CD4-positive, alpha-beta T cell treated with Interferon gamma for 1 hour (primary cell): ENCODE data around the gene EPB41.
"Not testable (repeated sequence)": the region's sequence is repeated elsewhere in the genome, so short reads cannot be mapped to it uniquely, and the experiment has no call there.

ENCODE experiments used
- DNase-seq: peaks from one replicate; pipeline ENCODE4 v3.0.0-alpha.2; 2020

EPB41 gene

GRCh38 chr1:29114654-29115053 lies 200.3 kb downstream of the EPB41 start:
- DNase-seq, result no peak

- DNase-seq, result no peak
These were observed 203.0 kb downstream of the EPB41 start for GRCh38 chr1:29117381-29117780.

- DNase-seq, result no peak
These were observed 205.0 kb downstream of the EPB41 start for GRCh38 chr1:29119121-29119929.

DNA sequence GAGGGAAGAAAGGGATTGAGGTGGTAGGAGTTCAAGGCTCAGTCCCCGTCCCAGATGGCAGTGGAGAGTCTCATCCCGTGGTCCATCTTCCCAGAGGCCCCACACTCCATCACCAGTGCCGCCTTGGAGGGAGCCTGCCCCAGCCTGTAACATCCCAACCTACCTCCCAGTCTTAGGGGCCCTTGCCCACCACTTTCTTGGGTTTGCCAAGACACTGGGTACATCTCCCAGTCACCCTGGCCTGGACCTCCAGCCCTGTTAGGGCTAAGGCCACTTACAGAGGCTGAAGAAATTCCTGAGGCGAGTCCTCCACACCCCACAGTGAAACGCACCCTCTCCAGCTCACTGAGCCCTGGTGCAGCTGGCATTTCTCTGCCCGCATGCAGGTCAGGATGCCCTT lies 206.0 kb downstream of the EPB41 start:
- DNase-seq, result no peak

GRCh38 chr1:29120947-29121485 lies 206.6 kb downstream of the EPB41 start:
- DNase-seq, result peak; percentile 58

- no peak for DNase-seq
These were observed 207.2 kb downstream of the EPB41 start for GRCh38 chr1:29121516-29121935.

DNA sequence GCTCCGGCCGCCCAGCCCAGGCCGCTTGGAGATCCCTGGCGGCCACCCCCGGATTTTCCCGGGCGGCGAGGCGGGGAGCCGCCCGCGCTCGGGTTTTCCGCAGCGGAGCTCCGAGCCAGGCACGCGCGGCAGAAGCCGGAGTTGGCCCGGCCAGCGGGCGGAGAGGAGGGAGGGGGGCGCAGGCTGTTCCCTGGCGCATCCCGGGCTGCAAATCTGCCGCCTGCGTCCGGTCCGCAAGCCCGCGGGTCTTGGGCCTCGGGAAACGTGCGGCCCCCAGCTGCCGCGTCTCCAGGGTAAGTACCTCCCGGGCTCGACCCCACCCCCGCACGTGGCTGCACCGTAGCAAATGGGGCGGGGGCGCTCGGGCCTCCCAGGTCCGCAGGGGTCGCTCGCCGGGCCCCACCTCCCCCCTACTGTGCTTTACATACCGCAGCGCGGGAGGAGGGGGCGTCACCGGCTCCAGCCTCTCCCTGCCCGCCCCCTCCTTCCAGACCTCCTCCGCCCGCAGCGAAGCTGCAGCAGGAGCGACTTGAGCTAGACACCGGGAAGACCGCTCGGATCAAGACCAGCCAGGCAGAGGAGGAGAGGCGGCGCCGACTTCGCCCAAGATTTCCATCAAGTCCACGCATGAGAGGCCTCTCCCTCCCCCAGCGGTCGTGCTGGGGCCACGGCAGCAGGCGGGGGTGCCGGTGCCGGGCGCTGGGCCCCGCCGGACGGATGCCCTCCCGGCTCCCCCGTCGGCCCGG lies 207.7 kb downstream of the EPB41 start:
- no peak for DNase-seq

GRCh38 chr1:29122682-29123052 lies 208.3 kb downstream of the EPB41 start:
- DNase-seq, result no peak

GRCh38 chr1:29123053-29123886 lies 208.9 kb downstream of the EPB41 start:
- DNase-seq, result no peak

- no peak for DNase-seq
These were observed 209.6 kb downstream of the EPB41 start, which contains the start of gene TMEM200B for GRCh38 chr1:29123887-29124365. TSS of gene TMEM200B (minus strand) at chr1:29123903. CDS start at chr1:29121828, 2,075 bp downstream.

DNA sequence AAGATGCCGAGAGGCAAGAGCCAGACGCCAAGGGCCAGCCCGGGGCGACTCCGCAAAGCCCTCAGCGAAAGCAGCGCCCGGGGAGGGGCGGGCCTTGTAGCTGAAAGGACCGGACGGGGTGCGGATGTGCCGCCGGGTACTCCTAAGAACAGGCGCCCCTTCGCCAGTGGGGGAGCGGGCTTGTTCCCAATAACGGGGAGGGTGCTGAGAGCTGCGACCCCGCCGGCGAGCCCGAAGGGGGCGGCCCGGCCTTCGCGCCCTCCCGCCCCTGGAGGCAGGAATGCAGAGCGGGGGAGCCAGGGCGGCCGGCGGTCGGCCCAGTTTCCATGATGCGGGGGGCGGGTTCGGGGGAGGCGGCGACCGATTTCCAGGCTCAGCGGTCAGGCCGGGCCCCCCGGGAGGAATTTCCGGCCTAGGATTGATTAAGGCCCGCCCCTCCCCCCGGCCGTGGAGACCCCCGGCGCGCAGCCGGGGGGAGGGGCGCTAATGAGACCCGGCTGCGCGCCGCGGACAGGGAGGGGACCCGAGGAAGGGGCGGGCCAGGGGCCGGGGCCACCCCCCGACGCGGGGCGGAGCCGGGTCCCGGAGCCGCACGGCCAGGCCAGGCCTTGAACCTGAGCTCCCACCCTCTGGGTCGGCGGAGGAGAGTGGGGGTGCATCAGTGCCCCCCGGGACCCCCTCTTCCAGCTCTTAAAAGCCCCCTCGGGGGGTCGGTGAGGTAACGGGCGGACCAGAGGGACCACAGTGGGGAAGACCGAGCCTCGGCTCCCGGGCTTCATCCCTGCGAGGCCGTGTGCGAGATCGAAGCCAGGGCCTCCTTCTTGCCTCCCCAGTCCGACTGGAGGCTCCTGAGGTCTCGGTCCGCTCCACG lies 210.2 kb downstream of the EPB41 start:
- DNase-seq, result peak; percentile 19

DNA sequence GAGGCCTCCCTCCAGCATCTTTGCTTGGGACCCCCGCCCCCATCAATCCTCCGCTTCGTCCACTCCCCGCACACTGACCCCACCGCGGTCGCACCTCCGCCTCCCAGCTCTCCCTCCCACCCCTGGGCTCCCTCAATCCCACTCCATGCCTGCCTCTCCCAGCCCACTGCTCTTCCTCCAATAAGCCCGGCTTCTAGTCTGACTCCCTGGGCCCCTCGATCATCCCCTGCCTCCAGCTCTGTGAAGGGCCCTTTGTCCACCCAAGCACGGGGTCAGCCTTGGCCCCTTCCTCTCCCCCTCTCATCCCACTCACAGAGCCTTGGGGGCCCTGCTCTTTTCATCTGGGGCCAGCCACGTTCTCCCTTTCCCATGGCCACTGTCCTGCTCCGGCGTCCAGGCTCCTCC lies 210.9 kb downstream of the EPB41 start:
- DNase-seq, result no peak

DNA sequence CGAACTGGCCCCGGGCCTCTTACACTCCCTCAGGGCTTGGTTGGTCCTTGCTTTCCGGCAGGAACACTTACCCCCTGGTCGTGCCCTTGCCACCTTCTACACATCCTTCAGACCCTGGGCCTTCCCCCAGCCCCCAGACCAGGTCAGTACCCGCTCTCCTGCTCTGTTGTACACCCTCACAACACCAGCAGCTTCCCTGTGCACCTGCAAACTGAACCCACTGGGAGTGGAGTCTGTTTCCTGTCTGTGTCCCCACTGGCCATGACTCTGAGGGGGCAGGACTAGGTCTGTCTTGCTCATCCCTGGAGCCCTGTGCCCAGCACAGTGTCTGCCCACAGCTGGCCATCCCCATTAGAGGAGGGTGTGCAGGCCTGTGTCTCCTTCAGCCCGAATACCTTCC lies 211.4 kb downstream of the EPB41 start:
- no peak for DNase-seq

GRCh38 chr1:29126198-29126597 lies 211.8 kb downstream of the EPB41 start:
- DNase-seq, result no peak

- DNase-seq, result no peak
These were observed 214.4 kb downstream of the EPB41 start for GRCh38 chr1:29128739-29129138.

GRCh38 chr1:29129916-29130315 lies 215.5 kb downstream of the EPB41 start:
- DNase-seq, result no peak

DNA sequence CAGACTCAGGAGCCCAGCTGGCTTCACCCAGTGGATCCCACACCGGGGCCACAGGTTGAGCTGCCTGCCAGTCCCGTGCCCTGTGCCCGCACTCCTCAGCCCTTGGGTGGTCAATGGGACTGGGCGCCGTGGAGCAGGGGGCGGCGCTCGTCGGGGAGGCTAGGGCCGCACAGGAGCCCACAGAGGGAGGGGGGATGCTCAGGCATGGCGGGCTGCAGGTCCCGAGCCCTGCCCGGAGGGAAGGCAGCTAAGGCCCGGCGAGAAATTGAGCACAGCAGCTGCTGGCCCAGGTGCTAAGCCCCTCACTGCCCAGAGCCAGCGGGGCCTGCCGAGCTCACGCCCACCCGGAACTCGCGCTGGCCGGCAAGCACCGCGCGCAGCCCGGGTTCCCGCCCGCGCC lies 216.7 kb downstream of the EPB41 start:
- DNase-seq, result not testable (repeated sequence)

- DNase-seq, result no peak
These were observed 219.7 kb downstream of the EPB41 start for GRCh38 chr1:29133861-29134694.

DNA sequence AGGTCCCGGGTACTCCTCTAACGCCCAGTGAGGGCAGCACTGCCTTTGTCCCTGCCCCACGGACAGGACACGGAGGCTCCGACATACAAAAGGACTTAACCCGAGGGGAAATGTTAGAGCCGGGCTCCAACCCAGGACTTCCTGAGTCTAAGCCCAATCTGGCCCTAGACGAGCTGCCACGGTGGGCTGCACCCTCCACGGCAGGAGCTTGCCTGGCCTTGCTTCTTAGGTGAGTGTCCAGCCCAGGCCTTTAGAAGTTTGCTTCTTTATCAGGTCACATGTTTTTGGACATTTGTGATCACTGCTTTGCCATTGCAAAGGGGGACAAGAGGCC lies 220.3 kb downstream of the EPB41 start:
- DNase-seq, result no peak

- no peak for DNase-seq
These were observed 222.1 kb downstream of the EPB41 start for GRCh38 chr1:29136391-29136915.

GRCh38 chr1:29142714-29143113 lies 228.3 kb downstream of the EPB41 start:
- no peak for DNase-seq
